Liver (tissue), 9 donors: ENCODE measurements around the gene SOBP. TPM values are rescaled to one million over a fixed set of nuclear protein-coding genes. Genes with fewer than 3 reads are reported as not detected.

Experiments used
- DNase-seq: peaks from one replicate; pipeline ENCODE4 v3.0.0-alpha.2; 2017; ENCODE audit warnings: low spot score
- H3K27ac ChIP-seq, 2 donors: one replicate each; pipeline ENCODE4 v1.7.0; 2013; ENCODE audit warnings: inconsistent platforms in 2 of 2, low read length in 2 of 2, control low read depth in 1 of 2, low read depth in 1 of 2, mild to moderate bottlenecking in 1 of 2
- H3K27me3 ChIP-seq, 4 donors: one replicate each; pipeline versions ENCODE4 v1.6.1 to v1.7.0; 2013; ENCODE audit warnings: low read length in 3 of 4, inconsistent platforms in 1 of 4, mild to moderate bottlenecking in 1 of 4, moderate library complexity in 1 of 4; ENCODE audit not compliant: control insufficient read depth in 4 of 4, insufficient read depth in 4 of 4
- H3K36me3 ChIP-seq, 4 donors: one replicate each; pipeline versions ENCODE4 v1.6.1 to v1.7.0; 2013; ENCODE audit warnings: low read length in 3 of 4, mild to moderate bottlenecking in 3 of 4, low read depth in 1 of 4, moderate library complexity in 1 of 4; ENCODE audit not compliant: control insufficient read depth in 4 of 4, insufficient read depth in 3 of 4
- H3K4me1 ChIP-seq, 4 donors: one replicate each; pipeline versions ENCODE4 v1.6.1 to v1.7.0; 2013; ENCODE audit warnings: low read length in 3 of 4, mild to moderate bottlenecking in 3 of 4, moderate library complexity in 1 of 4; ENCODE audit not compliant: control insufficient read depth in 4 of 4, insufficient read depth in 4 of 4
- H3K4me3 ChIP-seq, 3 donors: one replicate each; pipeline versions ENCODE4 v1.6.1 to v1.7.0; 2013; ENCODE audit warnings: low read length in 3 of 3, control low read depth in 1 of 3, low read depth in 1 of 3, mild to moderate bottlenecking in 1 of 3
- H3K9ac ChIP-seq, 2 donors: one replicate each; pipeline ENCODE4 v1.7.0; 2013; ENCODE audit warnings: low read length in 2 of 2, mild to moderate bottlenecking in 2 of 2, moderate library complexity in 2 of 2, control low read depth in 1 of 2, low read depth in 1 of 2
- H3K9me3 ChIP-seq, 4 donors: one replicate each; pipeline versions ENCODE4 v1.6.1 to v1.7.0; 2013; ENCODE audit warnings: low read length in 3 of 4; ENCODE audit not compliant: control insufficient read depth in 4 of 4
- EGR1 ChIP-seq, 2 donors: IDR thresholded peaks; 2 replicates each; pipeline ENCODE4 v1.6.1; 2016 to 2018; ENCODE audit warnings: antibody characterized with exemption in 2 of 2, low read depth in 2 of 2
- FOXA1 ChIP-seq: IDR thresholded peaks from 2 replicates; pipeline ENCODE4 v1.6.1; 2016; ENCODE audit warnings: antibody characterized with exemption
- FOXA2 ChIP-seq: IDR thresholded peaks from 2 replicates; pipeline ENCODE4 v1.6.1; 2016; ENCODE audit warnings: antibody characterized with exemption
- GABPA ChIP-seq, 2 donors: IDR thresholded peaks in 1 of 2; conservative IDR thresholded peaks in 1 of 2; 2 replicates each; pipeline ENCODE4 v1.6.1; 2016; ENCODE audit warnings: antibody characterized with exemption in 2 of 2, mild to moderate bottlenecking in 1 of 2, moderate library complexity in 1 of 2
- HNF4A ChIP-seq, 2 donors: conservative IDR thresholded peaks; 2 replicates each; pipeline ENCODE4 v1.6.1; 2016; ENCODE audit warnings: antibody characterized with exemption in 2 of 2, mild to moderate bottlenecking in 2 of 2
- HNF4G ChIP-seq: IDR thresholded peaks from 2 replicates; pipeline ENCODE4 v1.6.1; 2016; ENCODE audit warnings: antibody characterized with exemption
- JUND ChIP-seq, 2 donors: IDR thresholded peaks; 2 replicates each; pipeline ENCODE4 v1.6.1; 2016; ENCODE audit warnings: antibody characterized with exemption in 2 of 2
- NR2F2 ChIP-seq: IDR thresholded peaks from 2 replicates; pipeline ENCODE4 v1.6.1; 2016; ENCODE audit warnings: antibody characterized with exemption
- RAD21 ChIP-seq, 2 donors: IDR thresholded peaks; 2 replicates each; pipeline ENCODE4 v1.6.1; 2016; ENCODE audit warnings: antibody characterized with exemption in 2 of 2, mild to moderate bottlenecking in 2 of 2
- RXRA ChIP-seq, 2 donors: IDR thresholded peaks; 2 replicates each; pipeline ENCODE4 v1.6.1; 2017 to 2018; ENCODE audit warnings: antibody characterized with exemption in 2 of 2, mild to moderate bottlenecking in 1 of 2
- TAF1 ChIP-seq: conservative IDR thresholded peaks from 2 replicates; pipeline ENCODE4 v1.6.1; 2016; ENCODE audit warnings: antibody characterized with exemption, mild to moderate bottlenecking
- YY1 ChIP-seq: IDR thresholded peaks from 2 replicates; pipeline ENCODE4 v1.6.1; 2016; ENCODE audit warnings: antibody characterized with exemption, mild to moderate bottlenecking
- WGBS: extraction: QIAGEN DNeasy Blood & Tissue Kit; methylation state at CpG from one replicate; pipeline ENCODE4 v1.1.7; 2013; 5-methylcytosine and 5-hydroxymethylcytosine counted together
- polyA plus RNA-seq, 2 donors: library from polyadenylated mRNA; stranded (reverse) in 1 of 2; unstranded in 1 of 2; fragments of 200-250 nt in 1 of 2; fragments of >200 nt in 1 of 2; fragmentation: Nextera tagmentation in 1 of 2; extraction: Ambion mirVana in 1 of 2; gene quantifications; one replicate each; pipeline versions ENCODE4 v1.2.1 to v1.2.3, GENCODE V29; 2013 to 2015
- total RNA-seq, 2 donors: library from RNA; depleted of rRNA; stranded (reverse); fragments of >200 nt; gene quantifications; one replicate each; pipeline ENCODE4 v1.2.3, GENCODE V29; 2014
- TF ChIP-seq, protein P1 (sequence below): IDR thresholded peaks from 2 replicates; pipeline ENCODE4 v1.6.1; 2016; ENCODE audit warnings: antibody characterized with exemption
- TF ChIP-seq, protein P2 (sequence below): IDR thresholded peaks from 2 replicates; pipeline ENCODE4 v1.6.1; 2016; ENCODE audit warnings: antibody characterized with exemption
- TF ChIP-seq, protein P3 (sequence below): IDR thresholded peaks from 2 replicates; pipeline ENCODE4 v1.6.1; 2016; ENCODE audit warnings: antibody characterized with exemption
- TF ChIP-seq, protein P4 (sequence below): IDR thresholded peaks from 2 replicates; pipeline ENCODE4 v1.6.1; 2016; ENCODE audit warnings: antibody characterized with exemption, mild to moderate bottlenecking
- TF ChIP-seq, protein P5 (sequence below): fragments of 150-350 bp; IDR thresholded peaks from 2 replicates; pipeline ENCODE4 v1.5.1; 2017; ENCODE audit warnings: improper control_type of control experiment, low read depth, low read length; ENCODE audit not compliant: missing input control
- donor health status: healthy.
- donor health status: healthy.
- donor health status: healthy.
- donor health status: healthy.
- donor health status: healthy.

Gene SOBP
- total and polyA plus RNA-seq, 4 donors, result 0.99 to 5.4 (median 1.9) TPM

DNA sequence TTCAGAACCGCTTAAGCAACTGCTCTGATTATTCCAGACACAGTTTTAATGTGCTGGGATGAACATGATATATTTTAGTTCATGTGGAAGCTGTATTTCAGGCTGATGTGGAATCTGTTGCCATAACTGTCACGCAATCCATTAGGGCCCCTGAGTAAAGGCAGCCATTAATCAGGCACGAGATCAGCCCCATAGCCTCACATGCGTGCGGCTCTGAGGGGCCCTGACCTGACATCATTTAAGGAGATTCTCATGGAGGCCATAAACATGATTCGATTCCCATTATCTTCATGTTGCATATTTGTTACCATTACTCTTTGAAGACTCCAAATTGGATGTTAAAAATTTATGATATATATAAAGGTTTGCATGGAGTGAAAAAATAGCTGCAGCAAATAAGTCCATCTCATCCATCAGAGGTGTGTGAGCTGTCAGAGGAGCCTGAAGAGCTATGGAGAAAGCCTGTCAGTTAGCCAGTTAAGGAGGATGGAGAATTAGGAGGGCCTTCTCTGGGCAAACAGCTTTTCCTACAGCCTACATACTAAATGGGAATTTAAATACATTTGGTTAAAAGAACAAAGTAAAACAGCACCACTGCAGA, 89.6 kb downstream of the SOBP start:
- WGBS, result 95% methylated on average over 6 of the region's 6 CpGs

DNA sequence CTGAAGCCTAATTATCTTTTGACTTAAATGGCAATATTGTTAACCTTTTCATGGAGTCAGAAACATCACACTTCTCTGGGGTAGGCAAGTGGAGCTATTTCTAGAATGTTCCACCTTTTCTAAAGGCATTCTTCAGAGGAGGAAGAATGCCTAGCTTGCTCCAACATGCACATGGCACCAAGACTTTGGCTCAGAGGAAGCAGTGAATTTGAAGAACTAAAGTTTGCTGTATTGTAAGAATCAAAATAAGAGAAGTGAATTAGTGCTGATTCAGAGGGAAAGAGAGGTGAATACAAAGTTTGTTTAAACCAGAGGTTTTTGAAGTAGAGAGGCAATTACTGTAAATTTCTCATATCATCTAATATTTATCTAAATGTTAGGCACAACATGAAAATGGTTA, 92.2 kb downstream of the SOBP start:
- Histone ChIP-seq H3K4me1 (no peaks in the 10 kb centered on the region), H3K27me3 (no peaks in the 10 kb centered on the region), H3K4me3 (no peak overlapping the region), H3K36me3 (peaks cover 0 to 2% (median 0%) of the 10 kb centered on the region in 4 donors), H3K9ac (no peak overlapping the region), H3K9me3 (no peaks in the 10 kb centered on the region), H3K27ac (no peak overlapping the region)
- TF ChIP-seq FOXA1 (no peak), FOXA2 (no peak), RAD21 (IDR thresholded peaks at IDR 0.05) (no peak), RXRA (IDR thresholded peaks at IDR 0.05) (no peak), NR2F2 (no peak), HNF4A (conservative IDR thresholded peaks at IDR 0.05) (no peak), JUND (IDR thresholded peaks at IDR 0.05) (no peak)
- TF ChIP-seq, protein P1, sequence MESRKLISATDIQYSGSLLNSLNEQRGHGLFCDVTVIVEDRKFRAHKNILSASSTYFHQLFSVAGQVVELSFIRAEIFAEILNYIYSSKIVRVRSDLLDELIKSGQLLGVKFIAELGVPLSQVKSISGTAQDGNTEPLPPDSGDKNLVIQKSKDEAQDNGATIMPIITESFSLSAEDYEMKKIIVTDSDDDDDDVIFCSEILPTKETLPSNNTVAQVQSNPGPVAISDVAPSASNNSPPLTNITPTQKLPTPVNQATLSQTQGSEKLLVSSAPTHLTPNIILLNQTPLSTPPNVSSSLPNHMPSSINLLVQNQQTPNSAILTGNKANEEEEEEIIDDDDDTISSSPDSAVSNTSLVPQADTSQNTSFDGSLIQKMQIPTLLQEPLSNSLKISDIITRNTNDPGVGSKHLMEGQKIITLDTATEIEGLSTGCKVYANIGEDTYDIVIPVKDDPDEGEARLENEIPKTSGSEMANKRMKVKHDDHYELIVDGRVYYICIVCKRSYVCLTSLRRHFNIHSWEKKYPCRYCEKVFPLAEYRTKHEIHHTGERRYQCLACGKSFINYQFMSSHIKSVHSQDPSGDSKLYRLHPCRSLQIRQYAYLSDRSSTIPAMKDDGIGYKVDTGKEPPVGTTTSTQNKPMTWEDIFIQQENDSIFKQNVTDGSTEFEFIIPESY, result no peak
- TF ChIP-seq, protein P2, sequence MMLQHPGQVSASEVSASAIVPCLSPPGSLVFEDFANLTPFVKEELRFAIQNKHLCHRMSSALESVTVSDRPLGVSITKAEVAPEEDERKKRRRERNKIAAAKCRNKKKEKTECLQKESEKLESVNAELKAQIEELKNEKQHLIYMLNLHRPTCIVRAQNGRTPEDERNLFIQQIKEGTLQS, result no peak
- TF ChIP-seq, protein P3, sequence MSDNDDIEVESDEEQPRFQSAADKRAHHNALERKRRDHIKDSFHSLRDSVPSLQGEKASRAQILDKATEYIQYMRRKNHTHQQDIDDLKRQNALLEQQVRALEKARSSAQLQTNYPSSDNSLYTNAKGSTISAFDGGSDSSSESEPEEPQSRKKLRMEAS, result no peak
- TF ChIP-seq, protein P4, sequence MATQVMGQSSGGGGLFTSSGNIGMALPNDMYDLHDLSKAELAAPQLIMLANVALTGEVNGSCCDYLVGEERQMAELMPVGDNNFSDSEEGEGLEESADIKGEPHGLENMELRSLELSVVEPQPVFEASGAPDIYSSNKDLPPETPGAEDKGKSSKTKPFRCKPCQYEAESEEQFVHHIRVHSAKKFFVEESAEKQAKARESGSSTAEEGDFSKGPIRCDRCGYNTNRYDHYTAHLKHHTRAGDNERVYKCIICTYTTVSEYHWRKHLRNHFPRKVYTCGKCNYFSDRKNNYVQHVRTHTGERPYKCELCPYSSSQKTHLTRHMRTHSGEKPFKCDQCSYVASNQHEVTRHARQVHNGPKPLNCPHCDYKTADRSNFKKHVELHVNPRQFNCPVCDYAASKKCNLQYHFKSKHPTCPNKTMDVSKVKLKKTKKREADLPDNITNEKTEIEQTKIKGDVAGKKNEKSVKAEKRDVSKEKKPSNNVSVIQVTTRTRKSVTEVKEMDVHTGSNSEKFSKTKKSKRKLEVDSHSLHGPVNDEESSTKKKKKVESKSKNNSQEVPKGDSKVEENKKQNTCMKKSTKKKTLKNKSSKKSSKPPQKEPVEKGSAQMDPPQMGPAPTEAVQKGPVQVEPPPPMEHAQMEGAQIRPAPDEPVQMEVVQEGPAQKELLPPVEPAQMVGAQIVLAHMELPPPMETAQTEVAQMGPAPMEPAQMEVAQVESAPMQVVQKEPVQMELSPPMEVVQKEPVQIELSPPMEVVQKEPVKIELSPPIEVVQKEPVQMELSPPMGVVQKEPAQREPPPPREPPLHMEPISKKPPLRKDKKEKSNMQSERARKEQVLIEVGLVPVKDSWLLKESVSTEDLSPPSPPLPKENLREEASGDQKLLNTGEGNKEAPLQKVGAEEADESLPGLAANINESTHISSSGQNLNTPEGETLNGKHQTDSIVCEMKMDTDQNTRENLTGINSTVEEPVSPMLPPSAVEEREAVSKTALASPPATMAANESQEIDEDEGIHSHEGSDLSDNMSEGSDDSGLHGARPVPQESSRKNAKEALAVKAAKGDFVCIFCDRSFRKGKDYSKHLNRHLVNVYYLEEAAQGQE, result no peak
- TF ChIP-seq, protein P5, sequence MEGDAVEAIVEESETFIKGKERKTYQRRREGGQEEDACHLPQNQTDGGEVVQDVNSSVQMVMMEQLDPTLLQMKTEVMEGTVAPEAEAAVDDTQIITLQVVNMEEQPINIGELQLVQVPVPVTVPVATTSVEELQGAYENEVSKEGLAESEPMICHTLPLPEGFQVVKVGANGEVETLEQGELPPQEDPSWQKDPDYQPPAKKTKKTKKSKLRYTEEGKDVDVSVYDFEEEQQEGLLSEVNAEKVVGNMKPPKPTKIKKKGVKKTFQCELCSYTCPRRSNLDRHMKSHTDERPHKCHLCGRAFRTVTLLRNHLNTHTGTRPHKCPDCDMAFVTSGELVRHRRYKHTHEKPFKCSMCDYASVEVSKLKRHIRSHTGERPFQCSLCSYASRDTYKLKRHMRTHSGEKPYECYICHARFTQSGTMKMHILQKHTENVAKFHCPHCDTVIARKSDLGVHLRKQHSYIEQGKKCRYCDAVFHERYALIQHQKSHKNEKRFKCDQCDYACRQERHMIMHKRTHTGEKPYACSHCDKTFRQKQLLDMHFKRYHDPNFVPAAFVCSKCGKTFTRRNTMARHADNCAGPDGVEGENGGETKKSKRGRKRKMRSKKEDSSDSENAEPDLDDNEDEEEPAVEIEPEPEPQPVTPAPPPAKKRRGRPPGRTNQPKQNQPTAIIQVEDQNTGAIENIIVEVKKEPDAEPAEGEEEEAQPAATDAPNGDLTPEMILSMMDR, result no peak
- no peak for DNase-seq

More for the DNA sequence above, 89.6 kb downstream of the SOBP start:
- Histone ChIP-seq H3K27me3 (no peaks in the 10 kb centered on the region), H3K9me3 (no peaks in the 10 kb centered on the region), H3K4me3 (no peak overlapping the region), H3K27ac (no peak overlapping the region), H3K4me1 (no peaks in the 10 kb centered on the region), H3K36me3 (peaks cover 0 to 2% (median 0%) of the 10 kb centered on the region in 4 donors), H3K9ac (no peak overlapping the region)
- no peak for DNase-seq
- TF ChIP-seq, protein P3, result no peak
- TF ChIP-seq GABPA (IDR thresholded peaks at IDR 0.05 in 1 of 2, conservative IDR thresholded peaks at IDR 0.05 in 1 of 2), result no peak
- TF ChIP-seq RAD21 (IDR thresholded peaks at IDR 0.05), result no peak
- TF ChIP-seq, protein P1, result no peak
- TF ChIP-seq HNF4A (conservative IDR thresholded peaks at IDR 0.05), result no peak
- TF ChIP-seq HNF4G, result no peak
- TF ChIP-seq YY1, result no peak
- TF ChIP-seq EGR1 (IDR thresholded peaks at IDR 0.05; ENCODE audit: low read depth in 2 of 2), result no peak
- TF ChIP-seq TAF1, result no peak
